Keratinocyte (primary cell): ENCODE results near the gene DCAF7. TPM values are rescaled to one million over a fixed set of nuclear protein-coding genes. Genes with fewer than 3 reads are reported as not detected.

ENCODE experiments used
- DNase-seq: peaks from one replicate; pipeline ENCODE4 v3.0.0-alpha.2; 2011; ENCODE audit warnings: low read depth, missing footprints, low spot score
- FAIRE-seq: peaks from 2 replicates; lab custom pipeline; 2011; peaks lifted over from hg19 to GRCh38; lab: Jason Lieb, UNC
- H2AFZ ChIP-seq: 2 replicates; pipeline ENCODE4 v1.6.0; 2012; ENCODE audit warnings: low read length, control low read depth, inconsistent platforms; ENCODE audit not compliant: control insufficient read depth
- H3K27ac ChIP-seq: 2 replicates; pipeline ENCODE4 v1.5.1; 2011; ENCODE audit warnings: low read length; ENCODE audit not compliant: control insufficient read depth, insufficient read depth
- H3K27me3 ChIP-seq: 3 replicates; pipeline ENCODE4 v1.6.0; 2011; ENCODE audit warnings: low read length; ENCODE audit not compliant: control insufficient read depth, insufficient read depth; ENCODE audit errors: extremely low read depth
- H3K36me3 ChIP-seq, 2 experiments: 2 replicates in 1 of 2; 3 replicates in 1 of 2; pipeline ENCODE4 v1.5.1; 2011; ENCODE audit warnings: low read length in 2 of 2, mild to moderate bottlenecking in 1 of 2; ENCODE audit not compliant: control insufficient read depth in 2 of 2, insufficient read depth in 2 of 2; ENCODE audit errors: extremely low read depth in 1 of 2
- H3K4me1 ChIP-seq: 3 replicates; pipeline ENCODE4 v1.5.1; 2011; ENCODE audit warnings: low read length; ENCODE audit not compliant: control insufficient read depth, insufficient read depth; ENCODE audit errors: extremely low read depth
- H3K4me2 ChIP-seq: 3 replicates; pipeline ENCODE4 v1.6.0; 2011; ENCODE audit warnings: low read depth, low read length; ENCODE audit not compliant: control insufficient read depth, insufficient read depth; ENCODE audit errors: extremely low read depth
- H3K4me3 ChIP-seq, 3 experiments: fragments of 200-600 bp in 1 of 3; sonication (generic) in 1 of 3; 2 replicates in 2 of 3; 3 replicates in 1 of 3; pipeline ENCODE4 v1.5.1; 2011 to 2016; ENCODE audit warnings: low read length in 3 of 3, mild to moderate bottlenecking in 3 of 3, control low read depth in 2 of 3, inconsistent platforms in 1 of 3, low read depth in 1 of 3, mixed read lengths in 1 of 3, mixed run types in 1 of 3, moderate library complexity in 1 of 3; ENCODE audit not compliant: control insufficient read depth in 2 of 3, insufficient read depth in 2 of 3; ENCODE audit errors: extremely low read depth in 1 of 3
- H3K79me2 ChIP-seq: 2 replicates; pipeline ENCODE4 v1.6.0; 2012; ENCODE audit warnings: low read length; ENCODE audit not compliant: control insufficient read depth, insufficient read depth
- H3K9ac ChIP-seq: 3 replicates; pipeline ENCODE4 v1.6.0; 2011; ENCODE audit warnings: low read length; ENCODE audit not compliant: control insufficient read depth, insufficient read depth; ENCODE audit errors: extremely low read depth
- H3K9me1 ChIP-seq: 3 replicates; pipeline ENCODE4 v1.6.0; 2011; ENCODE audit warnings: low read length; ENCODE audit not compliant: control insufficient read depth, insufficient read depth; ENCODE audit errors: extremely low read depth
- H3K9me3 ChIP-seq: 2 replicates; pipeline ENCODE4 v1.5.1; 2012; ENCODE audit warnings: low read depth, low read length; ENCODE audit not compliant: control insufficient read depth
- H4K20me1 ChIP-seq: 3 replicates; pipeline ENCODE4 v1.6.0; 2011; ENCODE audit warnings: low read length; ENCODE audit not compliant: control insufficient read depth, insufficient read depth; ENCODE audit errors: extremely low read depth
- EZH2 ChIP-seq: IDR thresholded peaks from one replicate; pipeline ENCODE4 v1.6.1; 2012; ENCODE audit warnings: inconsistent platforms, mild to moderate bottlenecking, low read length, moderate library complexity
- dilution Hi-C: fragments of 300-500 bp; cut with MboI; formaldehyde crosslinking; loops from one replicate; pipeline ENCODE4 v1.7.0; 2020; ENCODE audit warnings: low sequenced_read_pairs; ENCODE audit not compliant: extremely low pct_ligation_motif_present
- polyA plus RNA-seq, 5 experiments: library from polyadenylated mRNA; depleted of rRNA in 3 of 5; stranded (reverse) in 3 of 5; stranded (forward) in 1 of 5; unstranded in 1 of 5; fragments of >200 nt; gene quantifications; 1 replicate in 1 of 5; 2 replicates in 3 of 5; 3 replicates in 1 of 5; pipeline versions ENCODE4 v1.2.1 to v1.2.3, GENCODE V29; 2011 to 2012; ENCODE audit warnings: missing spikeins in 2 of 5, low read depth in 1 of 5, low replicate concordance in 1 of 5
- TF ChIP-seq, protein P1 (sequence below), 3 experiments: IDR thresholded peaks in 1 of 3; conservative IDR thresholded peaks in 1 of 3; optimal IDR thresholded peaks in 1 of 3; 2 replicates in 2 of 3; 3 replicates in 1 of 3; pipeline versions ENCODE3 to v1.5.1; 2011; ENCODE audit warnings: low read length in 3 of 3, mild to moderate bottlenecking in 3 of 3, moderate library complexity in 2 of 3, control low read depth in 1 of 3, inconsistent platforms in 1 of 3; ENCODE audit not compliant: insufficient read depth in 2 of 3; ENCODE audit errors: extremely low read depth in 1 of 3

Gene DCAF7
- polyA plus RNA-seq, 1 donor (not counting 4 experiments of a cell fraction or from before 2014, with no cell fraction given) = 32.6 TPM

DNA sequence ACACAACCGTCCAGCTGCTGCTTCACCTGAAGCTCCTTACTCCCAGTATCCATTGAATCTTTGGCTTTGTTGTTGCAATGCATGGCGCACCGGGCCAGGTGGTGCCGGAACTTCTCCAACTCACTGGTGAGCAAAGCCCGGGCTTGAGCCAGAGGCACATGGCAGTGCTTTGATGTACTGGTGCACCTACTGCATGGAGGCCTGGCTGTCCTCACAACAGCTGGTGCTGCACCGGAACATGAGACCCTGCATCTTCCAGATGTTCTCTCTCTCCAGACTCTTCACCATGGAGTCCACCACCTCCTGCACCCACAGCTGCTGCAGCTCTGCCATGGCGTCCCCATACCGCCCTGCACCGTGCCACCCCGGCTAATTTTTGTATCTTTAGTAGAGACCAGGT lies 60.6 kb downstream of the DCAF7 start:
- Histone ChIP-seq H3K4me2 (no peak overlapping the region), H3K27ac (no peak overlapping the region), H3K9me1 (no peaks in the 10 kb centered on the region), H2AFZ (no peak overlapping the region), H4K20me1 (no peaks in the 10 kb centered on the region), H3K4me3 (no peak overlapping the region), H3K36me3 (peaks cover 11 to 21% of the 10 kb centered on the region in 2 experiments), H3K27me3 (no peaks in the 10 kb centered on the region), H3K9ac (no peak overlapping the region), H3K79me2 (no peaks in the 10 kb centered on the region), H3K9me3 (no peaks in the 10 kb centered on the region), H3K4me1 (no peaks in the 10 kb centered on the region)
- no peak for DNase-seq
- dilution Hi-C loops = no loop called here
- TF ChIP-seq EZH2 = no peak
- TF ChIP-seq, protein P1, sequence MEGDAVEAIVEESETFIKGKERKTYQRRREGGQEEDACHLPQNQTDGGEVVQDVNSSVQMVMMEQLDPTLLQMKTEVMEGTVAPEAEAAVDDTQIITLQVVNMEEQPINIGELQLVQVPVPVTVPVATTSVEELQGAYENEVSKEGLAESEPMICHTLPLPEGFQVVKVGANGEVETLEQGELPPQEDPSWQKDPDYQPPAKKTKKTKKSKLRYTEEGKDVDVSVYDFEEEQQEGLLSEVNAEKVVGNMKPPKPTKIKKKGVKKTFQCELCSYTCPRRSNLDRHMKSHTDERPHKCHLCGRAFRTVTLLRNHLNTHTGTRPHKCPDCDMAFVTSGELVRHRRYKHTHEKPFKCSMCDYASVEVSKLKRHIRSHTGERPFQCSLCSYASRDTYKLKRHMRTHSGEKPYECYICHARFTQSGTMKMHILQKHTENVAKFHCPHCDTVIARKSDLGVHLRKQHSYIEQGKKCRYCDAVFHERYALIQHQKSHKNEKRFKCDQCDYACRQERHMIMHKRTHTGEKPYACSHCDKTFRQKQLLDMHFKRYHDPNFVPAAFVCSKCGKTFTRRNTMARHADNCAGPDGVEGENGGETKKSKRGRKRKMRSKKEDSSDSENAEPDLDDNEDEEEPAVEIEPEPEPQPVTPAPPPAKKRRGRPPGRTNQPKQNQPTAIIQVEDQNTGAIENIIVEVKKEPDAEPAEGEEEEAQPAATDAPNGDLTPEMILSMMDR (optimal IDR thresholded peaks at IDR 0.05 in 1 of 3, IDR thresholded peaks at IDR 0.05 in 1 of 3, conservative IDR thresholded peaks at IDR 0.05 in 1 of 3; ENCODE audit: extremely low read depth in 1 of 3, insufficient read depth in 2 of 3, low read length in 3 of 3) = no peak
- FAIRE-seq = no peak

DNA sequence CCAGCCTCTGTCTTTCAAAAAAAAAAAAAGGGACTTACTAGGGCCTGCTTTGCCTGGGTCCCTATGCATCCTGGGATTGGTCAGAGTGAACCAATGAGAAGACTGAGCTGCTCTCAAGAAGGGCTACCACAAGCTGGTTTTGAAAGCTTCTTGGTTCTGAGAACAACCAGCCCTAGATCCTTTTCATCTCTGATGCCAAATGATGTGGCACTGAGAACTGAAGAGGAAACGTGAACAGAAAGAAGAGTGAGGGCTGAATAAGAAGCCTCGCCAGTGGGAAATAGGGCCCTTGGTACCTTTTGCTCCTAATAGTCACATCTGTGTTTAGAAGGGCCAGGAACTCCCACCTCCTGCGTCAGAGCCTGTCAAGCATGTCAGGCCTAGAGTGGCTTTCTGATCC lies 61.1 kb downstream of the DCAF7 start:
- H3K79me2 ChIP-seq = no peaks in the 10 kb centered on the region
- no peak overlapping the region for H2AFZ ChIP-seq
- H3K36me3 ChIP-seq = peaks cover 9 to 17% of the 10 kb centered on the region in 2 experiments
- DNase-seq = no peak
- no peaks in the 10 kb centered on the region for H3K9me1 ChIP-seq
- TF ChIP-seq EZH2 = no peak
- TF ChIP-seq, protein P1 (optimal IDR thresholded peaks at IDR 0.05 in 1 of 3, IDR thresholded peaks at IDR 0.05 in 1 of 3, conservative IDR thresholded peaks at IDR 0.05 in 1 of 3; ENCODE audit: extremely low read depth in 1 of 3, insufficient read depth in 2 of 3, low read length in 3 of 3) = no peak
- H3K27me3 ChIP-seq = no peaks in the 10 kb centered on the region
- H3K4me1 ChIP-seq = no peaks in the 10 kb centered on the region
- H3K9me3 ChIP-seq = no peaks in the 10 kb centered on the region
- no peak overlapping the region for H3K4me3 ChIP-seq
- no peak overlapping the region for H3K4me2 ChIP-seq
- H3K27ac ChIP-seq = no peak overlapping the region
- dilution Hi-C loops = no loop called here
- H4K20me1 ChIP-seq = no peaks in the 10 kb centered on the region
- FAIRE-seq = no peak
- no peak overlapping the region for H3K9ac ChIP-seq
